Muscle of arm (tissue), 12 donors: ENCODE measurements around the gene TBCE. TPM values are rescaled to one million over a fixed set of nuclear protein-coding genes. Genes with fewer than 3 reads are reported as not detected.
"Not testable (repeated sequence)": the region's sequence is repeated elsewhere in the genome, so short reads cannot be mapped to it uniquely, and the experiment has no call there.

ENCODE experiments used
- DNase-seq: peaks from one replicate; pipeline ENCODE4 v3.0.0-alpha.2; 2013
- polyA plus RNA-seq, 12 donors: library from polyadenylated mRNA; unstranded; fragments of 120-200 nt; gene quantifications; one replicate each; pipeline ENCODE4 v1.2.1, GENCODE V29; 2013; ENCODE audit not compliant: insufficient read length in 12 of 12

The TBCE gene
- polyA plus RNA-seq, 12 donors: 32.2 to 64.2 (median 56.0) TPM; not detected in 1

- DNase-seq: no peak
Measured at GRCh38 chr1:235442788-235443429, 75.7 kb downstream of the TBCE start.

GRCh38 chr1:235448616-235449015 is 81.4 kb downstream of the TBCE start:
- DNase-seq: no peak

GRCh38 chr1:235450433-235450832 is 83.2 kb downstream of the TBCE start:
- no peak for DNase-seq

GRCh38 chr1:235450886-235451483 is 83.8 kb downstream of the TBCE start:
- no peak for DNase-seq

GRCh38 chr1:235454021-235454420 is 86.8 kb downstream of the TBCE start:
- no peak for DNase-seq

GRCh38 chr1:235455097-235455496 is 87.9 kb downstream of the TBCE start:
- DNase-seq: no peak

- DNase-seq: no peak
Measured at GRCh38 chr1:235455823-235456222, 88.6 kb downstream of the TBCE start.

GRCh38 chr1:235457856-235458255 is 90.6 kb downstream of the TBCE start:
- not testable (repeated sequence) for DNase-seq

GRCh38 chr1:235460770-235461169 is 93.5 kb downstream of the TBCE start:
- DNase-seq: no peak

- no peak for DNase-seq
Measured at GRCh38 chr1:235461954-235462353, 94.7 kb downstream of the TBCE start.

GRCh38 chr1:235462832-235463231 is 95.6 kb downstream of the TBCE start:
- DNase-seq: not testable (repeated sequence)

- no peak for DNase-seq
Measured at GRCh38 chr1:235465066-235465465, 97.8 kb downstream of the TBCE start.

- no peak for DNase-seq
Measured at GRCh38 chr1:235468004-235468403, 100.8 kb downstream of the TBCE start.

GRCh38 chr1:235468970-235469369 is 101.7 kb downstream of the TBCE start:
- no peak for DNase-seq

- DNase-seq: not testable (repeated sequence)
Measured at GRCh38 chr1:235469897-235470296, 102.7 kb downstream of the TBCE start.

- DNase-seq: no peak
Measured at GRCh38 chr1:235470741-235471439, 103.7 kb downstream of the TBCE start.

GRCh38 chr1:235473806-235474205 is 106.6 kb downstream of the TBCE start:
- no peak for DNase-seq

- DNase-seq: no peak
Measured at GRCh38 chr1:235483090-235483489, 115.9 kb downstream of the TBCE start.

- DNase-seq: no peak
Measured at GRCh38 chr1:235485558-235485957, 118.3 kb downstream of the TBCE start.

- no peak for DNase-seq
Measured at GRCh38 chr1:235486321-235486720, 119.1 kb downstream of the TBCE start.

- no peak for DNase-seq
Measured at GRCh38 chr1:235491644-235492043, 124.4 kb downstream of the TBCE start.

GRCh38 chr1:235494531-235494930 is 127.3 kb downstream of the TBCE start:
- no peak for DNase-seq

- no peak for DNase-seq
Measured at GRCh38 chr1:235495030-235495429, 127.8 kb downstream of the TBCE start.
